Activated gamma-delta T cell (primary cell): ENCODE measurements around the gene PIK3CD.

Experiments used
- DNase-seq: peaks from one replicate; lab custom pipeline; 2025; lab: John Stamatoyannopoulos, UW

Gene PIK3CD

GRCh38 chr1:9774712-9775679 lies 123.5 kb downstream of the PIK3CD start:
- no peak for DNase-seq

GRCh38 chr1:9776685-9777084 lies 125.2 kb downstream of the PIK3CD start:
- no peak for DNase-seq
